K562 (cell line): ENCODE measurements around the gene CCNC. TPM values are rescaled to one million over a fixed set of nuclear protein-coding genes. Genes with fewer than 3 reads are reported as not detected.

Experiments
- DMBX1 ChIP-seq: fragments of 250-450 bp; sonication (Bioruptor Pico); IDR thresholded peaks from 2 replicates; pipeline ENCODE4 v1.8.0; 2022; ENCODE audit warnings: inconsistent platforms, mild to moderate bottlenecking, moderate library complexity, borderline replicate concordance
- ELF2 ChIP-seq: fragments of 250-450 bp; sonication (Bioruptor Pico); IDR thresholded peaks from 2 replicates; pipeline ENCODE4 v1.5.0; 2021; ENCODE audit warnings: mild to moderate bottlenecking
- FOSL1 ChIP-seq: fragments of 200-800 bp; sonication (Bioruptor generic); conservative IDR thresholded peaks from 2 replicates; pipeline ENCODE4 v1.6.1; 2016; ENCODE audit warnings: missing genetic modification characterization, missing compliant biosample characterization
- MTA1 ChIP-seq: fragments of 450-650 bp; IDR thresholded peaks from 2 replicates; pipeline ENCODE4 v1.6.1; 2017; ENCODE audit warnings: borderline replicate concordance
- PTRF ChIP-seq: fragments of 450-650 bp; IDR thresholded peaks from 2 replicates; pipeline ENCODE4 v1.6.1; 2016; ENCODE audit warnings: mild to moderate bottlenecking, missing genetic modification characterization, missing compliant biosample characterization
- SIN3A ChIP-seq, 2 experiments: fragments of 150-350 bp in 1 of 2; IDR thresholded peaks; 2 replicates each; pipeline ENCODE4 v1.6.1; 2011 to 2016; ENCODE audit warnings: borderline replicate concordance in 2 of 2, low read depth in 2 of 2, low read length in 2 of 2, mild to moderate bottlenecking in 2 of 2, moderate library complexity in 2 of 2; ENCODE audit not compliant: control insufficient read depth in 1 of 2
- STAT5B ChIP-seq: fragments of 250-450 bp; sonication (Bioruptor Pico); IDR thresholded peaks from 2 replicates; pipeline ENCODE4 v1.8.0; 2021; ENCODE audit warnings: mild to moderate bottlenecking, inconsistent platforms
- ZNF253 ChIP-seq: fragments of 250-450 bp; sonication (Bioruptor Pico); conservative IDR thresholded peaks from 2 replicates; pipeline ENCODE4 v1.6.1; 2021; ENCODE audit warnings: mild to moderate bottlenecking
- ZNF263 ChIP-seq: sonication (generic); formaldehyde crosslinking; IDR thresholded peaks from 2 replicates; pipeline ENCODE4 v1.8.0; 2022; ENCODE audit warnings: mild to moderate bottlenecking, missing genetic modification reagents, borderline replicate concordance
- polyA plus RNA-seq, 8 experiments: library from polyadenylated mRNA; depleted of rRNA in 4 of 8; stranded (reverse) in 5 of 8; unstranded in 3 of 8; fragments of >200 nt; fragmentation: Nextera tagmentation in 2 of 8; fragmentation: Illumina TruSeq in 1 of 8; extraction: Ambion mirVana in 2 of 8; extraction: Trizol in 1 of 8; gene quantifications; 2 replicates each; pipeline versions ENCODE4 v1.2.1 to v1.2.3, GENCODE V29; 2011 to 2014; ENCODE audit warnings: inconsistent platforms in 1 of 8, missing spikeins in 1 of 8
- total RNA-seq, 7 experiments: library from RNA; depleted of rRNA in 6 of 7; stranded (reverse); fragments of >200 nt in 6 of 7; fragmentation: Illumina TruSeq in 2 of 7; extraction: Trizol in 2 of 7; gene quantifications; 2 replicates each; pipeline versions ENCODE4 v1.2.1 to v1.2.3, GENCODE V29; 2011 to 2021; ENCODE audit warnings: low replicate concordance in 1 of 7
- TF ChIP-seq, protein P1 (sequence below), 2 experiments: fragments of 450-650 bp in 1 of 2; sonication (generic) in 1 of 2; formaldehyde crosslinking in 1 of 2; IDR thresholded peaks in 1 of 2; conservative IDR thresholded peaks in 1 of 2; 2 replicates each; pipeline versions ENCODE4 v1.6.1 to v1.8.1; 2016 to 2023; ENCODE audit warnings: mild to moderate bottlenecking in 2 of 2, moderate library complexity in 2 of 2, inconsistent platforms in 1 of 2, missing genetic modification reagents in 1 of 2
- TF ChIP-seq, protein P2 (sequence below): fragments of 250-450 bp; sonication (Bioruptor Pico); IDR thresholded peaks from 2 replicates; pipeline ENCODE4 v1.5.0; 2021
- TF ChIP-seq, protein P3 (sequence below): fragments of 450-650 bp; IDR thresholded peaks from 2 replicates; pipeline ENCODE4 v1.6.1; 2014; ENCODE audit warnings: low read depth, mild to moderate bottlenecking, moderate library complexity, borderline replicate concordance

The CCNC gene
- total and polyA plus RNA-seq, 9 of the 15 experiments (the other 6 are each of a cell fraction or from before 2014, with no cell fraction given) = 68.7 to 177 (median 99.6) TPM

DNA sequence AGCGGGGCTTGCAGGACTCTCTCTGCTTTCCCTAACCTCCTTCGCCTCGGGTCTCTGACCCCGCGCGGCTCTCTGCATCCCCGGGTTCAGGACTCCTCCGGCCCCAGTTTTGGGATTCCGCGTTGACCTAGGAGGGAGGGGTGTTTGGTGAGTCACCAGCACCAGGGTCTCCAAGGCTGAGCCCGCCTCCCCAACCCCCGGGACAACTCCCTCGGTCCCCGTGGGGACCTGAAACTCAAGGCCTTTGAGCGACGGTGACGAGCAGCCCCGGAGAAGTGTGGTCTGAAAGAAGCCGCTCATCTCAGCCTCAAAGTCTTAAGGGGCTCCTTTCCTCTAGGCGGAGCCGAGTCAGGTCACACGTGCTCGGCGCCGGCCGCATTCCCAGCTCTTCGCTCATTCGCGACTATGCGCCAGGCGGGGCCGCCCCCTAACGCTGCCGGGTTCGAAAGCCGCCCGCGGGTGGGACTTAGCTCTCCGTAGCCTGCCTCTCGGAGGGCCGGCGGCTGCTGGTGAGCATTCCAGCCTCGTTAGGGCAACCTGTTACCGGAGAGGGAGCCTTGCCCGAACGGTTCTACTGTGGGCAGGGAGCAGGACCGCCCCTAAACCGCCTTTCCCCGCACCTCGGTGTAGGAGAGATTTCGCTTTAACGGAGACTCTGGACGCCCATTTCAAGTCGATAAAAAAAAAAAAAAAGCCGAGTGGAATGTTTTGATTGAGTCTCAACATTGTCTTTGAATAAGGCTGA, 35.1 kb upstream of the CCNC start (continued):
- TF ChIP-seq, protein P1, sequence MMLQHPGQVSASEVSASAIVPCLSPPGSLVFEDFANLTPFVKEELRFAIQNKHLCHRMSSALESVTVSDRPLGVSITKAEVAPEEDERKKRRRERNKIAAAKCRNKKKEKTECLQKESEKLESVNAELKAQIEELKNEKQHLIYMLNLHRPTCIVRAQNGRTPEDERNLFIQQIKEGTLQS (IDR thresholded peaks at IDR 0.05) = peak; percentile 31; the same call in 1 of the 2 replicates
- TF ChIP-seq, protein P1 (CRISPR knock-in tag; conservative IDR thresholded peaks at IDR 0.05) = no peak
- TF ChIP-seq PTRF (tag) (no peak), STAT5B (CRISPR knock-in tag) (no peak), ZNF263 (no peak), DMBX1 (no peak), ZNF253 (no peak), MTA1 (no peak), ELF2 (CRISPR knock-in tag) (no peak), FOSL1 (tag) (no peak), SIN3A (IDR thresholded peaks at IDR 0.05; ENCODE audit: borderline replicate concordance in 2 of 2, control insufficient read depth in 1 of 2, low read depth in 2 of 2, low read length in 2 of 2) (peak in 1 of 2 experiments; percentile 45; a peak in 1 of 4 replicates)
- TF ChIP-seq, protein P2, sequence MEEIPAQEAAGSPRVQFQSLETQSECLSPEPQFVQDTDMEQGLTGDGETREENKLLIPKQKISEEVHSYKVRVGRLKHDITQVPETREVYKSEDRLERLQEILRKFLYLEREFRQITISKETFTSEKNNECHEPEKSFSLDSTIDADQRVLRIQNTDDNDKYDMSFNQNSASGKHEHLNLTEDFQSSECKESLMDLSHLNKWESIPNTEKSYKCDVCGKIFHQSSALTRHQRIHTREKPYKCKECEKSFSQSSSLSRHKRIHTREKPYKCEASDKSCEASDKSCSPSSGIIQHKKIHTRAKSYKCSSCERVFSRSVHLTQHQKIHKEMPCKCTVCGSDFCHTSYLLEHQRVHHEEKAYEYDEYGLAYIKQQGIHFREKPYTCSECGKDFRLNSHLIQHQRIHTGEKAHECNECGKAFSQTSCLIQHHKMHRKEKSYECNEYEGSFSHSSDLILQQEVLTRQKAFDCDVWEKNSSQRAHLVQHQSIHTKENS = no peak
- TF ChIP-seq, protein P3, sequence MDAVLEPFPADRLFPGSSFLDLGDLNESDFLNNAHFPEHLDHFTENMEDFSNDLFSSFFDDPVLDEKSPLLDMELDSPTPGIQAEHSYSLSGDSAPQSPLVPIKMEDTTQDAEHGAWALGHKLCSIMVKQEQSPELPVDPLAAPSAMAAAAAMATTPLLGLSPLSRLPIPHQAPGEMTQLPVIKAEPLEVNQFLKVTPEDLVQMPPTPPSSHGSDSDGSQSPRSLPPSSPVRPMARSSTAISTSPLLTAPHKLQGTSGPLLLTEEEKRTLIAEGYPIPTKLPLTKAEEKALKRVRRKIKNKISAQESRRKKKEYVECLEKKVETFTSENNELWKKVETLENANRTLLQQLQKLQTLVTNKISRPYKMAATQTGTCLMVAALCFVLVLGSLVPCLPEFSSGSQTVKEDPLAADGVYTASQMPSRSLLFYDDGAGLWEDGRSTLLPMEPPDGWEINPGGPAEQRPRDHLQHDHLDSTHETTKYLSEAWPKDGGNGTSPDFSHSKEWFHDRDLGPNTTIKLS = 0 out of 2 replicates have a peak, but pooled peaks have one; percentile 17
